Liver (tissue), 10 donors: ENCODE data around the gene UBXN6. TPM values are rescaled to one million over a fixed set of nuclear protein-coding genes. Genes with fewer than 3 reads are reported as not detected.

Source experiments
- DNase-seq: peaks from one replicate; pipeline ENCODE4 v3.0.0-alpha.2; 2017; ENCODE audit warnings: low spot score
- H3K27ac ChIP-seq, 2 donors: one replicate each; pipeline ENCODE4 v1.7.0; 2013; ENCODE audit warnings: inconsistent platforms in 2 of 2, low read length in 2 of 2, control low read depth in 1 of 2, low read depth in 1 of 2, mild to moderate bottlenecking in 1 of 2
- H3K27me3 ChIP-seq, 4 donors: one replicate each; pipeline versions ENCODE4 v1.6.1 to v1.7.0; 2013; ENCODE audit warnings: low read length in 3 of 4, inconsistent platforms in 1 of 4, mild to moderate bottlenecking in 1 of 4, moderate library complexity in 1 of 4; ENCODE audit not compliant: control insufficient read depth in 4 of 4, insufficient read depth in 4 of 4
- H3K36me3 ChIP-seq, 4 donors: one replicate each; pipeline versions ENCODE4 v1.6.1 to v1.7.0; 2013; ENCODE audit warnings: low read length in 3 of 4, mild to moderate bottlenecking in 3 of 4, low read depth in 1 of 4, moderate library complexity in 1 of 4; ENCODE audit not compliant: control insufficient read depth in 4 of 4, insufficient read depth in 3 of 4
- H3K4me1 ChIP-seq, 4 donors: one replicate each; pipeline versions ENCODE4 v1.6.1 to v1.7.0; 2013; ENCODE audit warnings: low read length in 3 of 4, mild to moderate bottlenecking in 3 of 4, moderate library complexity in 1 of 4; ENCODE audit not compliant: control insufficient read depth in 4 of 4, insufficient read depth in 4 of 4
- H3K4me3 ChIP-seq, 3 donors: one replicate each; pipeline versions ENCODE4 v1.6.1 to v1.7.0; 2013; ENCODE audit warnings: low read length in 3 of 3, control low read depth in 1 of 3, low read depth in 1 of 3, mild to moderate bottlenecking in 1 of 3
- H3K9ac ChIP-seq, 2 donors: one replicate each; pipeline ENCODE4 v1.7.0; 2013; ENCODE audit warnings: low read length in 2 of 2, mild to moderate bottlenecking in 2 of 2, moderate library complexity in 2 of 2, control low read depth in 1 of 2, low read depth in 1 of 2
- H3K9me3 ChIP-seq, 4 donors: one replicate each; pipeline versions ENCODE4 v1.6.1 to v1.7.0; 2013; ENCODE audit warnings: low read length in 3 of 4; ENCODE audit not compliant: control insufficient read depth in 4 of 4
- FOXA1 ChIP-seq: IDR thresholded peaks from 2 replicates; pipeline ENCODE4 v1.6.1; 2016; ENCODE audit warnings: antibody characterized with exemption
- FOXA2 ChIP-seq: IDR thresholded peaks from 2 replicates; pipeline ENCODE4 v1.6.1; 2016; ENCODE audit warnings: antibody characterized with exemption
- HNF4A ChIP-seq, 2 donors: conservative IDR thresholded peaks; 2 replicates each; pipeline ENCODE4 v1.6.1; 2016; ENCODE audit warnings: antibody characterized with exemption in 2 of 2, mild to moderate bottlenecking in 2 of 2
- HNF4G ChIP-seq: IDR thresholded peaks from 2 replicates; pipeline ENCODE4 v1.6.1; 2016; ENCODE audit warnings: antibody characterized with exemption
- RXRA ChIP-seq, 2 donors: IDR thresholded peaks; 2 replicates each; pipeline ENCODE4 v1.6.1; 2017 to 2018; ENCODE audit warnings: antibody characterized with exemption in 2 of 2, mild to moderate bottlenecking in 1 of 2
- SP1 ChIP-seq: IDR thresholded peaks from 2 replicates; pipeline ENCODE4 v1.6.1; 2018; ENCODE audit warnings: antibody characterized with exemption, mild to moderate bottlenecking
- TAF1 ChIP-seq: conservative IDR thresholded peaks from 2 replicates; pipeline ENCODE4 v1.6.1; 2016; ENCODE audit warnings: antibody characterized with exemption, mild to moderate bottlenecking
- YY1 ChIP-seq: IDR thresholded peaks from 2 replicates; pipeline ENCODE4 v1.6.1; 2016; ENCODE audit warnings: antibody characterized with exemption, mild to moderate bottlenecking
- WGBS: extraction: QIAGEN DNeasy Blood & Tissue Kit; methylation state at CpG from one replicate; pipeline ENCODE4 v1.1.7; 2013; 5-methylcytosine and 5-hydroxymethylcytosine counted together
- polyA plus RNA-seq, 2 donors: library from polyadenylated mRNA; stranded (reverse) in 1 of 2; unstranded in 1 of 2; fragments of 200-250 nt in 1 of 2; fragments of >200 nt in 1 of 2; fragmentation: Nextera tagmentation in 1 of 2; extraction: Ambion mirVana in 1 of 2; gene quantifications; one replicate each; pipeline versions ENCODE4 v1.2.1 to v1.2.3, GENCODE V29; 2013 to 2015
- small RNA-seq: library from RNA; depleted of rRNA; stranded (forward); fragments of <200 nt; gene quantifications from one replicate; pipeline ENCODE3, GENCODE V24; 2014
- total RNA-seq, 2 donors: library from RNA; depleted of rRNA; stranded (reverse); fragments of >200 nt; gene quantifications; one replicate each; pipeline ENCODE4 v1.2.3, GENCODE V29; 2014
- TF ChIP-seq, protein P1 (sequence below): IDR thresholded peaks from 2 replicates; pipeline ENCODE4 v1.6.1; 2016; ENCODE audit warnings: antibody characterized with exemption
- donor health status: healthy.
- donor health status: healthy.
- donor health status: healthy.
- donor health status: healthy.
- donor health status: healthy.

Gene UBXN6
- total and polyA plus RNA-seq, 4 donors: 33.0 to 92.3 (median 54.0) TPM

GRCh38 chr19:4399812-4400134, 57.8 kb downstream of the UBXN6 start:
- Histone ChIP-seq H3K27me3 (no peaks in the 10 kb centered on the region), H3K4me3 (peak overlapping the region; percentile 94 to 97 (median 97)), H3K27ac (peak overlapping the region; percentile 96 to 99), H3K9ac (peak overlapping the region; percentile 83 to 99), H3K4me1 (peaks cover 4 to 54% (median 38%) of the 10 kb centered on the region in 4 donors), H3K9me3 (no peaks in the 10 kb centered on the region), H3K36me3 (peaks cover 0 to 5% (median 3%) of the 10 kb centered on the region in 4 donors)
- under 1% methylated on average over 12 of the region's 12 CpGs for WGBS
- peak; percentile 47 to 67 for TF ChIP-seq HNF4A (conservative IDR thresholded peaks at IDR 0.05)
- TF ChIP-seq YY1: no peak
- no peak for TF ChIP-seq FOXA1
- no peak for TF ChIP-seq FOXA2
- no peak for TF ChIP-seq SP1
- TF ChIP-seq, protein P1, sequence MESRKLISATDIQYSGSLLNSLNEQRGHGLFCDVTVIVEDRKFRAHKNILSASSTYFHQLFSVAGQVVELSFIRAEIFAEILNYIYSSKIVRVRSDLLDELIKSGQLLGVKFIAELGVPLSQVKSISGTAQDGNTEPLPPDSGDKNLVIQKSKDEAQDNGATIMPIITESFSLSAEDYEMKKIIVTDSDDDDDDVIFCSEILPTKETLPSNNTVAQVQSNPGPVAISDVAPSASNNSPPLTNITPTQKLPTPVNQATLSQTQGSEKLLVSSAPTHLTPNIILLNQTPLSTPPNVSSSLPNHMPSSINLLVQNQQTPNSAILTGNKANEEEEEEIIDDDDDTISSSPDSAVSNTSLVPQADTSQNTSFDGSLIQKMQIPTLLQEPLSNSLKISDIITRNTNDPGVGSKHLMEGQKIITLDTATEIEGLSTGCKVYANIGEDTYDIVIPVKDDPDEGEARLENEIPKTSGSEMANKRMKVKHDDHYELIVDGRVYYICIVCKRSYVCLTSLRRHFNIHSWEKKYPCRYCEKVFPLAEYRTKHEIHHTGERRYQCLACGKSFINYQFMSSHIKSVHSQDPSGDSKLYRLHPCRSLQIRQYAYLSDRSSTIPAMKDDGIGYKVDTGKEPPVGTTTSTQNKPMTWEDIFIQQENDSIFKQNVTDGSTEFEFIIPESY: no peak
- no peak for TF ChIP-seq TAF1
- peak in 1 of 2 donors; percentile 23 for TF ChIP-seq RXRA (IDR thresholded peaks at IDR 0.05)
- peak; percentile 60 for DNase-seq

DNA sequence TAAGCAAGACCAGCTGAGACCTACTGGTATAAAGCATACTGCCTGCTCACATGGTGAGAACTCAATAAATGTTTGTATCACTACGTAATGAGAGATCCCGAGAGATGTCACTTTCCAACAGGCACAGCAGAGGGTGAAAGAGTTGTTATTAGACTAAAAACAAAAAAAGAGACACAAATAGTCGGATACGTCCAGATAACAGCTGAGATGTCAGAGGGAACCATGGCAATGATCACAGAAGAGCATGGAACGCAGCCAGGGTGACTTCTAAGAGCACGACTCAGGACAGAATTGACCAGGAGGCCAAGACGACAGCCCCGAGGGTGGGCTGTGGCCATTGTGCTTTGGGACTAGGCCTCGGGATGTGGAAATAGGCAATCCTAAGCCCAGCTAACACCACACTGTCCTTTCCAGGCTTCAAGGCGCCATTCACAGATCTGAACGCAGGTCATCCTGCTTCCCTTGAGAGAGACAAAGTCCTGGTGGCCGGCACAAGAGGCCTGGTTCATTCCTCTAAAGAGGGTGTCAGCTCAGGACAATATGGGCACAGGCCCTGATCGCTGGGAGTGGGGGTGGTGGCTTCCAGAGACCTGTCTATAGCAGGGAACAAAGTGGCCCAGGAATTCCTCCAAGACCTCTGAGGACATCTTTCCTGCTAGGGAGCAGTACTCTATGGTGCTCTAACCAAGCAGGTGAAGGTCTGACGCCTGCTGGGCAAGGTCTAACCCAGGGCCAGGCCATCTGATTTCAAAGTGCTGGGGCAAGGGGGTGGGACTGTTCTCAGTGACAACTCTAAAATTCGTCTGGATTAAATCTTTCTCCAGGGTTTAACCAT, 60.4 kb downstream of the UBXN6 start:
- no peak for TF ChIP-seq HNF4G
- TF ChIP-seq HNF4A (conservative IDR thresholded peaks at IDR 0.05): peak; percentile 36 to 50
- Histone ChIP-seq H3K4me1 (peaks cover 5 to 58% (median 41%) of the 10 kb centered on the region in 4 donors), H3K27ac (peak overlapping the region; percentile 53 to 61)

More for the DNA sequence above, 60.4 kb downstream of the UBXN6 start:
- Histone ChIP-seq H3K36me3 (peaks cover 0 to 5% (median 3%) of the 10 kb centered on the region in 4 donors), H3K27me3 (no peaks in the 10 kb centered on the region), H3K9ac (no peak overlapping the region), H3K9me3 (no peaks in the 10 kb centered on the region), H3K4me3 (no peak overlapping the region)
- no peak for DNase-seq
- WGBS: 42% methylated on average over 15 of the region's 15 CpGs

Small RNAs within 50 kb of the gene (small RNA-seq; reads per million reads assigned to genes)
- not detected for gene MIR4746

Other genes starting within 250 kb of the UBXN6 start
- 1 to 10 TPM; 1.8 to 2.5 TPM for gene EBI3, start 228.3 kb downstream of the UBXN6 start, total RNA-seq
- 1 to 10 TPM; 2.5 to 7.8 TPM for gene EBI3, start 228.3 kb downstream of the UBXN6 start, polyA plus RNA-seq
- 10 to 100 TPM in 1 of 2 donors, 1 to 10 TPM in 1; 9.2 to 12.7 TPM for gene YJU2, start 210.7 kb downstream of the UBXN6 start, total RNA-seq
- gene YJU2, start 210.7 kb downstream of the UBXN6 start, polyA plus RNA-seq: 10 to 100 TPM in 1 of 2 donors, 1 to 10 TPM in 1; 6.5 to 11.4 TPM
- gene SHD, start 178.5 kb downstream of the UBXN6 start, total RNA-seq: 1 to 10 TPM in 1 of 2 donors, under 1 TPM in 1; 0.09 to 2.3 TPM
- 10 to 100 TPM in 1 of 2 donors, 1 to 10 TPM in 1; 6.8 to 15.7 TPM for gene SHD, start 178.5 kb downstream of the UBXN6 start, polyA plus RNA-seq
- under 1 TPM; 0.47 to 0.50 TPM for gene TMIGD2, start 155.4 kb downstream of the UBXN6 start, total RNA-seq
- under 1 TPM; 0.16 to 0.94 TPM for gene TMIGD2, start 155.4 kb downstream of the UBXN6 start, polyA plus RNA-seq
- under 1 TPM in 1 of 2 donors, not detected in 1; 0.92 TPM for gene FSD1, start 153.2 kb downstream of the UBXN6 start, total RNA-seq
- gene FSD1, start 153.2 kb downstream of the UBXN6 start, polyA plus RNA-seq: under 1 TPM; 0.05 to 0.19 TPM
- 10 to 100 TPM in 1 of 2 donors, 1 to 10 TPM in 1; 8.6 to 26.4 TPM for gene STAP2, start 119.0 kb downstream of the UBXN6 start, total RNA-seq
- gene STAP2, start 119.0 kb downstream of the UBXN6 start, polyA plus RNA-seq: 10 to 100 TPM; 23.6 to 24.5 TPM
- 1 to 10 TPM; 4.7 to 9.9 TPM for gene MPND, start 114.2 kb downstream of the UBXN6 start, total RNA-seq
- 1 to 10 TPM; 9.0 to 9.4 TPM for gene MPND, start 114.2 kb downstream of the UBXN6 start, polyA plus RNA-seq
- gene SH3GL1, start 57.2 kb downstream of the UBXN6 start, total RNA-seq: 10 to 100 TPM; 16.7 to 19.7 TPM
- gene SH3GL1, start 57.2 kb downstream of the UBXN6 start, polyA plus RNA-seq: 10 to 100 TPM; 16.5 to 27.8 TPM
- 10 to 100 TPM in 1 of 2 donors, 1 to 10 TPM in 1; 2.9 to 20.8 TPM for gene CHAF1A, start 55.2 kb downstream of the UBXN6 start, total RNA-seq
- 1 to 10 TPM; 1.0 to 2.1 TPM for gene CHAF1A, start 55.2 kb downstream of the UBXN6 start, polyA plus RNA-seq
- 10 to 100 TPM; 14.9 to 15.7 TPM for gene HDGFL2, start 14.5 kb upstream of the UBXN6 start, total RNA-seq
- gene HDGFL2, start 14.5 kb upstream of the UBXN6 start, polyA plus RNA-seq: 10 to 100 TPM in 1 of 2 donors, 1 to 10 TPM in 1; 3.4 to 13.2 TPM
- gene PLIN4, start 60.7 kb upstream of the UBXN6 start, total RNA-seq: 10 to 100 TPM in 1 of 2 donors, 1 to 10 TPM in 1; 3.1 to 49.1 TPM
- gene PLIN4, start 60.7 kb upstream of the UBXN6 start, polyA plus RNA-seq: 10 to 100 TPM in 1 of 2 donors, 1 to 10 TPM in 1; 5.0 to 14.1 TPM
- gene PLIN5, start 77.4 kb upstream of the UBXN6 start, total RNA-seq: 10 to 100 TPM; 13.3 to 83.8 TPM
- 10 to 100 TPM; 51.8 to 61.5 TPM for gene PLIN5, start 77.4 kb upstream of the UBXN6 start, polyA plus RNA-seq
- 100 to 1,000 TPM in 1 of 2 donors, 10 to 100 TPM in 1; 57.8 to 581 TPM for gene LRG1, start 82.2 kb upstream of the UBXN6 start, total RNA-seq
- 1,000 to 10,000 TPM in 1 of 2 donors, 100 to 1,000 TPM in 1; 741 to 1,122 TPM for gene LRG1, start 82.2 kb upstream of the UBXN6 start, polyA plus RNA-seq
- gene SEMA6B, start 101.9 kb upstream of the UBXN6 start, total RNA-seq: 1 to 10 TPM; 2.8 to 3.1 TPM
- 1 to 10 TPM in 1 of 2 donors, under 1 TPM in 1; 0.58 to 3.2 TPM for gene SEMA6B, start 101.9 kb upstream of the UBXN6 start, polyA plus RNA-seq
- gene TNFAIP8L1, start 181.7 kb upstream of the UBXN6 start, total RNA-seq: 10 to 100 TPM; 15.6 to 29.0 TPM
- gene TNFAIP8L1, start 181.7 kb upstream of the UBXN6 start, polyA plus RNA-seq: 10 to 100 TPM; 19.1 to 21.2 TPM
- gene MYDGF, start 212.5 kb upstream of the UBXN6 start, total RNA-seq: 10 to 100 TPM; 85.1 to 88.9 TPM
- gene MYDGF, start 212.5 kb upstream of the UBXN6 start, polyA plus RNA-seq: 100 to 1,000 TPM; 198 to 222 TPM